Suprapubic skin (tissue), 4 donors: ENCODE results near the gene EHD4. TPM values are rescaled to one million over a fixed set of nuclear protein-coding genes. Genes with fewer than 3 reads are reported as not detected.

ENCODE experiments used
- DNase-seq, 2 donors: peaks; one replicate each; pipeline ENCODE4 v3.0.0-alpha.2; 2019; ENCODE audit warnings: low spot score in 2 of 2
- H3K27ac ChIP-seq: fragments of 200-600 bp; sonication (generic); one replicate; pipeline ENCODE4 v1.5.1; 2019
- H3K27me3 ChIP-seq: fragments of 200-600 bp; sonication (generic); one replicate; pipeline ENCODE4 v1.5.1; 2019
- H3K36me3 ChIP-seq: fragments of 200-600 bp; sonication (generic); one replicate; pipeline ENCODE4 v1.5.1; 2019
- H3K4me1 ChIP-seq: fragments of 200-600 bp; sonication (generic); one replicate; pipeline ENCODE4 v1.5.1; 2019
- H3K4me3 ChIP-seq: fragments of 200-600 bp; sonication (generic); one replicate; pipeline ENCODE4 v1.5.1; 2019; ENCODE audit warnings: mild to moderate bottlenecking
- H3K9me3 ChIP-seq: fragments of 200-600 bp; sonication (generic); one replicate; pipeline ENCODE4 v1.5.1; 2019
- CTCF ChIP-seq, 2 donors: fragments of 200-600 bp in 1 of 2; fragments of 450-650 bp in 1 of 2; sonication (generic) in 1 of 2; IDR thresholded peaks; one replicate each; pipeline ENCODE4 v1.5.1; 2016 to 2019; ENCODE audit warnings: antibody characterized with exemption in 2 of 2, mild to moderate bottlenecking in 1 of 2, moderate library complexity in 1 of 2
- EP300 ChIP-seq: sonication (generic); formaldehyde crosslinking; IDR thresholded peaks from one replicate; pipeline ENCODE4 v1.6.1; 2017; ENCODE audit warnings: antibody characterized with exemption
- POLR2A ChIP-seq, 2 donors: fragments of 450-650 bp; IDR thresholded peaks; one replicate each; pipeline ENCODE4 v1.6.1; 2017; ENCODE audit warnings: antibody characterized with exemption in 2 of 2, mild to moderate bottlenecking in 2 of 2, moderate library complexity in 2 of 2
- POLR2AphosphoS5 ChIP-seq, 3 donors: sonication (generic); formaldehyde crosslinking; IDR thresholded peaks; one replicate each; pipeline ENCODE4 v1.6.1; 2017; ENCODE audit warnings: antibody characterized with exemption in 3 of 3
- WGBS: methylation state at CpG from one replicate; pipeline ENCODE4 v1.1.5; 2018; 5-methylcytosine and 5-hydroxymethylcytosine counted together
- total RNA-seq, 4 donors: library from RNA; depleted of rRNA; stranded (reverse); fragments of >200 nt; gene quantifications; one replicate each; pipeline ENCODE4 v1.1.0, GENCODE V29; 2016

The EHD4 gene
- total RNA-seq, 4 donors from 2014 or later, result 16.0 to 31.4 (median 20.9) TPM

- WGBS, result 92% methylated on average over 1 of the region's 1 CpG
- peaks cover 26% of the 10 kb centered on the region for H3K4me1 ChIP-seq
- no peaks in the 10 kb centered on the region for H3K27me3 ChIP-seq
- peaks cover 27% of the 10 kb centered on the region for H3K36me3 ChIP-seq
- no peak overlapping the region for H3K27ac ChIP-seq
- TF ChIP-seq POLR2A (IDR thresholded peaks at IDR 0.05) (no peak), CTCF (IDR thresholded peaks at IDR 0.05) (no peak), EP300 (no peak), POLR2AphosphoS5 (IDR thresholded peaks at IDR 0.05) (no peak)
- no peak for DNase-seq
- no peaks in the 10 kb centered on the region for H3K9me3 ChIP-seq
- H3K4me3 ChIP-seq, result no peak overlapping the region
Measured at GRCh38 chr15:41895957-41896356, 76.4 kb downstream of the EHD4 start.

DNA sequence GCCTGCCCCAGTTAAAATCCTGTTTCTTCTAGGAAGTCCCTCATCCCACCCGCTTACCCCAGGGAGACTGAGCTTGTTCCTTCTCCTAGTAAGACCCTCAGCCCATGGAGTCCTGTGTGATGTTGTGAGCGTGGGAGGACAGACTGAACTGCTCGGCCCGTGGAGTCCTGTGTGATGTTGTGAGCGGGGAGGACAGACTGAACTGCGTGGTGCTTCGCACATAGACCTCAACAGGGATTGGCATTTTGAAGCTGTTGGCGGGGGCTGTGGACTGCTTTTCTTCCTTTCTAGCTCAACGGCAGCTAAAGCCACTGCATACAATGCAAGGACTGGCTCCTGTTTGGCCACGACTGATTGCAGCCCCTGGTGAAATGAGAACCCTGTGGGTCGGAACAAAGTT lies 76.9 kb downstream of the EHD4 start:
- 97% methylated on average over 11 of the region's 11 CpGs for WGBS
- peak in 1 of 2 donors; percentile 59 for DNase-seq
- Histone ChIP-seq H3K4me3 (no peak overlapping the region), H3K36me3 (peaks cover 22% of the 10 kb centered on the region), H3K27ac (peak overlapping the region; percentile 62), H3K27me3 (no peaks in the 10 kb centered on the region), H3K4me1 (peaks cover 26% of the 10 kb centered on the region), H3K9me3 (no peaks in the 10 kb centered on the region)
- TF ChIP-seq POLR2AphosphoS5 (IDR thresholded peaks at IDR 0.05), result no peak
- TF ChIP-seq EP300, result no peak
- no peak for TF ChIP-seq CTCF (IDR thresholded peaks at IDR 0.05)
- no peak for TF ChIP-seq POLR2A (IDR thresholded peaks at IDR 0.05)

- Histone ChIP-seq H3K27me3 (no peaks in the 10 kb centered on the region), H3K36me3 (peaks cover 18% of the 10 kb centered on the region), H3K4me3 (peak overlapping the region; percentile 25), H3K9me3 (no peaks in the 10 kb centered on the region), H3K27ac (peak overlapping the region; percentile 62), H3K4me1 (peaks cover 26% of the 10 kb centered on the region)
- 69% methylated on average over 1 of the region's 24 CpGs for WGBS
- DNase-seq, result peak; percentile 87 to 90
- TF ChIP-seq EP300 (no peak), POLR2AphosphoS5 (IDR thresholded peaks at IDR 0.05) (no peak), POLR2A (IDR thresholded peaks at IDR 0.05) (no peak), CTCF (IDR thresholded peaks at IDR 0.05) (peak in 1 of 2 donors; percentile 17)
Measured at GRCh38 chr15:41894791-41895463, 77.4 kb downstream of the EHD4 start.

GRCh38 chr15:41894251-41894790 lies 78.0 kb downstream of the EHD4 start:
- TF ChIP-seq POLR2AphosphoS5 (IDR thresholded peaks at IDR 0.05), result no peak
- TF ChIP-seq POLR2A (IDR thresholded peaks at IDR 0.05), result no peak
- no peaks in the 10 kb centered on the region for H3K9me3 ChIP-seq
- peak overlapping the region; percentile 62 for H3K27ac ChIP-seq
- H3K4me3 ChIP-seq, result peak overlapping the region; percentile 25
- no peaks in the 10 kb centered on the region for H3K27me3 ChIP-seq
- H3K36me3 ChIP-seq, result peaks cover 15% of the 10 kb centered on the region
- peaks cover 26% of the 10 kb centered on the region for H3K4me1 ChIP-seq
- peak in 1 of 2 donors; percentile 60 for DNase-seq
- 67% methylated on average over 3 of the region's 17 CpGs for WGBS

GRCh38 chr15:41893422-41894250 lies 78.7 kb downstream of the EHD4 start, which contains the start of gene SPTBN5:
Gene SPTBN5 (minus strand): TSS chr15:41894053. CDS start chr15:41893497, 556 bp downstream.
- 76% methylated on average over 12 of the region's 15 CpGs for WGBS
- peak within 1 kb of the TSS; percentile 62 for H3K27ac ChIP-seq
- TF ChIP-seq CTCF (IDR thresholded peaks at IDR 0.05) (no peak), POLR2AphosphoS5 (IDR thresholded peaks at IDR 0.05) (no peak), EP300 (no peak), POLR2A (IDR thresholded peaks at IDR 0.05) (no peak)

More at GRCh38 chr15:41893422-41894250, 78.7 kb downstream of the EHD4 start, which contains the start of gene SPTBN5:
- Histone ChIP-seq H3K4me1 (peaks cover 26% of the 10 kb centered on the region), H3K4me3 (peak within 1 kb of the TSS; percentile 25), H3K9me3 (no peaks in the 10 kb centered on the region), H3K27me3 (no peaks in the 10 kb centered on the region), H3K36me3 (peaks cover 10% of the 10 kb centered on the region)
- DNase-seq, result peak; percentile 59 to 74
